GM12801 (cell line): ENCODE results near the gene B4GALNT1.

Experiments used
- CTCF ChIP-seq: IDR thresholded peaks from one replicate; pipeline ENCODE4 v1.5.1; 2011; ENCODE audit warnings: control low read depth; ENCODE audit not compliant: insufficient read length; ENCODE audit errors: extremely low read depth

Gene B4GALNT1

GRCh38 chr12:57582440-57582839 is 50.6 kb downstream of the B4GALNT1 start:
- no peak for TF ChIP-seq CTCF

GRCh38 chr12:57581802-57582201 is 51.2 kb downstream of the B4GALNT1 start:
- no peak for TF ChIP-seq CTCF

- TF ChIP-seq CTCF = no peak
Measured at GRCh38 chr12:57580466-57580795, 52.6 kb downstream of the B4GALNT1 start.

GRCh38 chr12:57579677-57580465 is 53.1 kb downstream of the B4GALNT1 start:
- no peak for TF ChIP-seq CTCF

- TF ChIP-seq CTCF = no peak
Measured at GRCh38 chr12:57579011-57579410, 54.0 kb downstream of the B4GALNT1 start.

- no peak for TF ChIP-seq CTCF
Measured at GRCh38 chr12:57577981-57578758, 54.8 kb downstream of the B4GALNT1 start.

GRCh38 chr12:57576613-57577160 is 56.3 kb downstream of the B4GALNT1 start:
- TF ChIP-seq CTCF = no peak
